Breast epithelium (tissue), 4 donors: ENCODE results near the gene SERPINB2. TPM values are rescaled to one million over a fixed set of nuclear protein-coding genes. Genes with fewer than 3 reads are reported as not detected.

Experiments used
- DNase-seq, 2 donors: peaks; one replicate each; pipeline ENCODE4 v3.0.0-alpha.2; 2019; ENCODE audit warnings: low spot score in 2 of 2
- H3K27ac ChIP-seq, 2 donors: fragments of 200-600 bp; sonication (generic) in 1 of 2; one replicate each; pipeline ENCODE4 v1.5.1; 2016 to 2019; ENCODE audit warnings: mild to moderate bottlenecking in 1 of 2
- H3K27me3 ChIP-seq, 2 donors: fragments of 200-600 bp; sonication (generic) in 1 of 2; one replicate each; pipeline versions ENCODE4 v1.5.1 to v1.6.0; 2017 to 2019; ENCODE audit warnings: control low read depth in 1 of 2, mild to moderate bottlenecking in 1 of 2
- H3K36me3 ChIP-seq: fragments of 200-600 bp; one replicate; pipeline ENCODE4 v1.5.1; 2019
- H3K4me1 ChIP-seq, 2 donors: fragments of 200-600 bp; sonication (generic); one replicate each; pipeline ENCODE4 v1.5.1; 2016 to 2019; ENCODE audit warnings: control low read depth in 1 of 2
- H3K4me3 ChIP-seq, 3 donors: fragments of 200-600 bp; sonication (generic); 1 replicate in 2 of 3; 2 replicates in 1 of 3; pipeline ENCODE4 v1.5.1; 2016 to 2019; ENCODE audit warnings: mild to moderate bottlenecking in 3 of 3, moderate library complexity in 2 of 3
- H3K9me3 ChIP-seq, 2 donors: fragments of 200-600 bp; sonication (generic) in 1 of 2; one replicate each; pipeline ENCODE4 v1.5.1; 2016 to 2019; ENCODE audit warnings: control low read depth in 1 of 2
- CTCF ChIP-seq, 3 donors: fragments of 450-650 bp; IDR thresholded peaks; one replicate each; pipeline ENCODE4 v1.5.1; 2016 to 2017; ENCODE audit warnings: antibody characterized with exemption in 3 of 3, mild to moderate bottlenecking in 3 of 3, moderate library complexity in 3 of 3
- POLR2A ChIP-seq: fragments of 450-650 bp; IDR thresholded peaks from one replicate; pipeline ENCODE4 v1.6.1; 2016; ENCODE audit warnings: antibody characterized with exemption, mild to moderate bottlenecking, moderate library complexity
- POLR2AphosphoS5 ChIP-seq, 3 donors: sonication (generic); formaldehyde crosslinking; IDR thresholded peaks; one replicate each; pipeline ENCODE4 v1.6.1; 2017; ENCODE audit warnings: antibody characterized with exemption in 3 of 3
- intact Hi-C: fragments of 100-400 bp; cut with DNase I; formaldehyde crosslinking; loops from one replicate; pipeline ENCODE4 v1.15.1; 2023; ENCODE audit warnings: low total_unique reads
- total RNA-seq, 3 donors: library from RNA; depleted of rRNA; stranded (reverse); fragments of >200 nt; gene quantifications; one replicate each; pipeline ENCODE4 v1.1.0, GENCODE V29; 2016

Gene SERPINB2
- total RNA-seq, 3 donors from 2014 or later, result 0.32 to 16.2 TPM; not detected in 1

GRCh38 chr18:63895190-63895589 is 7.7 kb downstream of the SERPINB2 start:
- H3K27ac ChIP-seq, result no peak overlapping the region
- TF ChIP-seq POLR2A (no peak), CTCF (IDR thresholded peaks at IDR 0.05) (no peak), POLR2AphosphoS5 (IDR thresholded peaks at IDR 0.05) (no peak)
- H3K4me3 ChIP-seq, result no peak overlapping the region
- intact Hi-C loops, result no loop called here
- H3K27me3 ChIP-seq, result no peaks in the 10 kb centered on the region
- no peaks in the 10 kb centered on the region for H3K9me3 ChIP-seq
- no peaks in the 10 kb centered on the region for H3K4me1 ChIP-seq
- no peaks in the 10 kb centered on the region for H3K36me3 ChIP-seq
- no peak for DNase-seq

- H3K36me3 ChIP-seq, result no peaks in the 10 kb centered on the region
- no peaks in the 10 kb centered on the region for H3K4me1 ChIP-seq
- TF ChIP-seq POLR2A (no peak), CTCF (IDR thresholded peaks at IDR 0.05) (no peak), POLR2AphosphoS5 (IDR thresholded peaks at IDR 0.05) (no peak)
- no peak overlapping the region for H3K4me3 ChIP-seq
- no peaks in the 10 kb centered on the region for H3K9me3 ChIP-seq
- H3K27me3 ChIP-seq, result no peaks in the 10 kb centered on the region
- H3K27ac ChIP-seq, result no peak overlapping the region
- no peak for DNase-seq
- intact Hi-C loops, result no loop called here
Measured at GRCh38 chr18:63897072-63897471, 9.6 kb downstream of the SERPINB2 start.

DNA sequence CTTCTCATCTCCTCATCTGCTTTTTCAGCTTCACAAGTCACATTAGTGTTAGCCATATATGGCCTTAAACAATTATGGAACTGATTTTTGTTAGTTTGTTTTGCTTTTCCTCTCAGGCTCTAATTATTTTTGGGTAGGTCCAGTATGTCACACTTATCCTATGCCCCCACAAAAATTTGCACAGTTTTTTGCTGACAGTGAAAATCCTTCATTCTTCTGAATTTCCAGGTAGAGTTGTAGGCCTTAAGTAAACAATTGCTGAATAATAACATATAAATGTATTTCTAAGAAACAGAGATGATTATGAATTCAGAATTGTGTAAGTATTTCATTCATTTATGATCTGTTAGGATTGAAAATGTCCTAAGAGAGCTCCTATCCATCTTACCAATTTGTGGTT is 11.7 kb downstream of the SERPINB2 start:
- intact Hi-C loops, result no loop called here
- no peak for TF ChIP-seq POLR2A
- TF ChIP-seq CTCF (IDR thresholded peaks at IDR 0.05), result no peak
- no peak for TF ChIP-seq POLR2AphosphoS5 (IDR thresholded peaks at IDR 0.05)
- Histone ChIP-seq H3K9me3 (no peaks in the 10 kb centered on the region), H3K4me3 (no peak overlapping the region), H3K36me3 (no peaks in the 10 kb centered on the region), H3K27me3 (no peaks in the 10 kb centered on the region), H3K4me1 (no peaks in the 10 kb centered on the region), H3K27ac (no peak overlapping the region)
- no peak for DNase-seq

DNA sequence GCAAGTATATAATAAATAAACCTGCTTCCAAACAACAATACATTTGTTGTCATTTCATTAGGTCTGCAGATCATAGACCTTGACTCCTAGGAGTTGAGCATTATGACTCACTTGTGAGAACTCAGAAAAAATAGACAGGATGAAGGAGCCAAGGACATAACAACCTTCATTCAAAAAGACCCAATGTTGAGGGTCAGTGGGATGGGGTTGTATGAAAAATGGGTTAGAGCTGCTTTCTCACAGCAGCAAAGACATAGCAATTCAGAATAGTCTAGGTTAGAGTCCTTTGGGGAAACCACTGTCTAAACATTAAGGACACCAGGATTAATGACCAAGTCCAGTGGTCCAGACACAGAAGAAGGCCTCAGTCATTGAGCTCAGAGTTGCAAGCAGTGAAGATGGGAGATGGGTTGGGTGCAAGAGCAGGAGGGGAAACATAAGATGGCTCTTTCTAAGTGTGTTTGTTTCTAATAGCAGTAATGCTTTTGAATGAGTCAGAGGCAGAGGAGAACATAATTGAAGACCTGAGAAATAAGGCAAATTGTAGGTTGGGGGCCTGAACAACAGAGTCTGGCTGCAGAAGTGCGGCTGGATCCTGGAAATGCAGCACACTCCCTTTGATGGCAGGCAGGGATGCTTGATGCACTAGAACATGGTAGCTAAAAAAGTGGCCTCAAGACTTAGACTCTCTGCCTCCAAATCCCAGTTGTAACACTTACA is 16.5 kb downstream of the SERPINB2 start:
- TF ChIP-seq CTCF (IDR thresholded peaks at IDR 0.05) (no peak), POLR2A (no peak), POLR2AphosphoS5 (IDR thresholded peaks at IDR 0.05) (no peak)

GRCh38 chr18:63904694-63905093 is 17.2 kb downstream of the SERPINB2 start:
- no peaks in the 10 kb centered on the region for H3K27me3 ChIP-seq
- intact Hi-C loops, result no loop called here
- H3K36me3 ChIP-seq, result no peaks in the 10 kb centered on the region
- H3K27ac ChIP-seq, result no peak overlapping the region
- no peaks in the 10 kb centered on the region for H3K4me1 ChIP-seq
- TF ChIP-seq CTCF (IDR thresholded peaks at IDR 0.05), result no peak
- TF ChIP-seq POLR2AphosphoS5 (IDR thresholded peaks at IDR 0.05), result no peak
- TF ChIP-seq POLR2A, result no peak
- no peaks in the 10 kb centered on the region for H3K9me3 ChIP-seq
- no peak for DNase-seq
- H3K4me3 ChIP-seq, result no peak overlapping the region

More for the DNA sequence above, 16.5 kb downstream of the SERPINB2 start:
- Histone ChIP-seq H3K36me3 (no peaks in the 10 kb centered on the region), H3K4me1 (no peaks in the 10 kb centered on the region), H3K9me3 (no peaks in the 10 kb centered on the region), H3K27ac (no peak overlapping the region), H3K27me3 (no peaks in the 10 kb centered on the region), H3K4me3 (no peak overlapping the region)
- intact Hi-C loops, result no loop called here
- DNase-seq, result no peak
